CD14-positive monocyte (primary cell): ENCODE results near the gene DYRK3. TPM values are rescaled to one million over a fixed set of nuclear protein-coding genes. Genes with fewer than 3 reads are reported as not detected.
"Not testable (repeated sequence)": the region's sequence is repeated elsewhere in the genome, so short reads cannot be mapped to it uniquely, and the experiment has no call there.

Experiments
- DNase-seq, 3 donors: peaks; one replicate each; pipeline ENCODE4 v3.0.0-alpha.2; 2011 to 2022
- H2AFZ ChIP-seq: 2 replicates; pipeline ENCODE4 v1.6.0; 2012; ENCODE audit warnings: mild to moderate bottlenecking, low read depth, low read length, inconsistent platforms; ENCODE audit not compliant: insufficient read depth, poor library complexity, severe bottlenecking
- H3K27ac ChIP-seq, 2 donors: 1 replicate in 1 of 2; 2 replicates in 1 of 2; pipeline ENCODE4 v1.5.1; 2012 to 2013; ENCODE audit warnings: low read length in 2 of 2, control low read depth in 1 of 2, inconsistent platforms in 1 of 2, low read depth in 1 of 2, mild to moderate bottlenecking in 1 of 2
- H3K27me3 ChIP-seq, 2 donors: one replicate each; pipeline versions ENCODE4 v1.6.0 to v1.6.1; 2011 to 2013; ENCODE audit warnings: low read length in 2 of 2; ENCODE audit not compliant: control insufficient read depth in 2 of 2, insufficient read depth in 2 of 2
- H3K36me3 ChIP-seq, 2 donors: replicated peaks in 1 of 2; 1 replicate in 1 of 2; 2 replicates in 1 of 2; pipeline versions ENCODE4 v1.5.1 to v1.6.1; 2012 to 2013; ENCODE audit warnings: low read length in 2 of 2, control low read depth in 1 of 2, inconsistent platforms in 1 of 2, mild to moderate bottlenecking in 1 of 2; ENCODE audit not compliant: insufficient read depth in 2 of 2, control insufficient read depth in 1 of 2
- H3K4me1 ChIP-seq, 2 donors: 1 replicate in 1 of 2; 2 replicates in 1 of 2; pipeline versions ENCODE4 v1.5.1 to v1.6.1; 2012 to 2013; ENCODE audit warnings: low read length in 2 of 2, control low read depth in 1 of 2, inconsistent platforms in 1 of 2, mild to moderate bottlenecking in 1 of 2, moderate library complexity in 1 of 2; ENCODE audit not compliant: insufficient read depth in 2 of 2, control insufficient read depth in 1 of 2
- H3K4me2 ChIP-seq: replicated peaks from 2 replicates; pipeline ENCODE3; 2012; ENCODE audit warnings: low read length, moderate library complexity, mild to moderate bottlenecking; ENCODE audit not compliant: poor library complexity, severe bottlenecking; ENCODE audit errors: extremely low read depth
- H3K4me3 ChIP-seq, 3 experiments: fragments of 200-600 bp in 1 of 3; sonication (generic) in 1 of 3; replicated peaks in 1 of 3; 1 replicate in 2 of 3; 2 replicates in 1 of 3; pipeline ENCODE4 v1.5.1; 2011 to 2013; ENCODE audit warnings: low read length in 3 of 3, mild to moderate bottlenecking in 3 of 3, control low read depth in 2 of 3, low read depth in 2 of 3, inconsistent platforms in 1 of 3, moderate library complexity in 1 of 3
- H3K79me2 ChIP-seq: 2 replicates; pipeline ENCODE4 v1.6.0; 2012; ENCODE audit warnings: mild to moderate bottlenecking, control low read depth, inconsistent platforms, low read length, moderate library complexity; ENCODE audit not compliant: insufficient read depth
- H3K9ac ChIP-seq: 2 replicates; pipeline ENCODE4 v1.6.0; 2017; ENCODE audit warnings: low read length, mild to moderate bottlenecking; ENCODE audit not compliant: insufficient read depth, poor library complexity, severe bottlenecking
- H3K9me3 ChIP-seq, 2 donors: replicated peaks in 1 of 2; 1 replicate in 1 of 2; 2 replicates in 1 of 2; pipeline versions ENCODE4 v1.5.1 to v1.6.1; 2012 to 2013; ENCODE audit warnings: low read length in 2 of 2, control low read depth in 1 of 2; ENCODE audit not compliant: control insufficient read depth in 1 of 2, insufficient read depth in 1 of 2
- H4K20me1 ChIP-seq: 2 replicates; pipeline ENCODE4 v1.6.0; 2012; ENCODE audit warnings: mild to moderate bottlenecking, low read length, control low read depth, moderate library complexity; ENCODE audit not compliant: insufficient read depth
- H3K27ac Mint-ChIP-seq, 7 donors: one replicate each; pipeline ENCODE4 v1.8.0; 2020; ENCODE audit warnings: mild to moderate bottlenecking in 7 of 7, mixed read lengths in 7 of 7, moderate library complexity in 6 of 7, inconsistent platforms in 2 of 7
- H3K27me3 Mint-ChIP-seq, 3 donors: one replicate each; pipeline ENCODE4 v1.8.0; 2021 to 2022; ENCODE audit warnings: low read depth in 3 of 3, mild to moderate bottlenecking in 3 of 3, mixed read lengths in 3 of 3, moderate library complexity in 3 of 3, inconsistent platforms in 1 of 3
- H3K36me3 Mint-ChIP-seq, 2 donors: one replicate each; pipeline ENCODE4 v1.8.0; 2020; ENCODE audit warnings: mixed read lengths in 2 of 2, inconsistent platforms in 1 of 2, mild to moderate bottlenecking in 1 of 2
- H3K4me1 Mint-ChIP-seq: one replicate; pipeline ENCODE4 v1.8.0; 2020; ENCODE audit warnings: mild to moderate bottlenecking, mixed read lengths
- H3K4me3 Mint-ChIP-seq, 2 donors: one replicate each; pipeline ENCODE4 v1.8.0; 2020; ENCODE audit warnings: mild to moderate bottlenecking in 2 of 2, mixed read lengths in 2 of 2, moderate library complexity in 1 of 2
- H3K9me3 Mint-ChIP-seq, 7 donors: one replicate each; pipeline ENCODE4 v1.8.0; 2020 to 2022; ENCODE audit warnings: mixed read lengths in 7 of 7, mild to moderate bottlenecking in 6 of 7, moderate library complexity in 6 of 7, inconsistent platforms in 2 of 7
- CTCF ChIP-seq: fragments of 200-600 bp; IDR thresholded peaks from one replicate; pipeline ENCODE4 v1.8.0; 2022; ENCODE audit warnings: antibody characterized with exemption, mild to moderate bottlenecking
- WGBS: methylation state at CpG from one replicate; pipeline ENCODE4 v1.1.5; 2013; ENCODE audit warnings: missing lambda C conversion rate; ENCODE audit not compliant: insufficient coverage; 5-methylcytosine and 5-hydroxymethylcytosine counted together
- intact Hi-C, 2 donors: fragments of 100-400 bp; cut with micrococcal nuclease; formaldehyde crosslinking; loops; one replicate each; pipeline versions ENCODE4 v1.15.0 to v1.15.1; 2023
- polyA plus RNA-seq, 3 donors: library from polyadenylated mRNA; depleted of rRNA in 1 of 3; unstranded in 2 of 3; stranded (reverse) in 1 of 3; fragments of 300-500 nt in 2 of 3; fragments of >200 nt in 1 of 3; fragmentation: Illumina TruSeq in 2 of 3; gene quantifications; 1 replicate in 2 of 3; 2 replicates in 1 of 3; pipeline ENCODE4 v1.2.3, GENCODE V29; 2012 to 2021

DYRK3 gene
- polyA plus RNA-seq, 3 donors: 0.13 TPM; not detected in 2

GRCh38 chr1:206637605-206638004 lies 2.3 kb downstream of the DYRK3 start:
- H3K4me3 Mint-ChIP-seq: no peak overlapping the region
- peaks cover 11 to 34% (median 26%) of the 10 kb centered on the region in 3 donors for H3K27me3 Mint-ChIP-seq
- H3K9me3 Mint-ChIP-seq: no peaks in the 10 kb centered on the region
- Histone ChIP-seq H3K4me1 (peaks cover 16 to 22% of the 10 kb centered on the region in 2 donors), H3K27me3 (peaks cover 5 to 15% of the 10 kb centered on the region in 2 donors), H2AFZ (no peak overlapping the region), H3K27ac (no peak overlapping the region), H4K20me1 (no peaks in the 10 kb centered on the region), H3K4me2 (no peak overlapping the region), H3K36me3 (no peaks in the 10 kb centered on the region), H3K9ac (no peak overlapping the region), H3K4me3 (no peak overlapping the region), H3K79me2 (no peaks in the 10 kb centered on the region), H3K9me3 (no peaks in the 10 kb centered on the region)
- TF ChIP-seq CTCF: no peak
- intact Hi-C loops: loop anchor here (10.0 kb wide), 1 partner anchor 277 kb away; no protein-coding TSS in a partner anchor
- no peak for DNase-seq
- H3K36me3 Mint-ChIP-seq: no peaks in the 10 kb centered on the region
- peaks cover 17% of the 10 kb centered on the region for H3K4me1 Mint-ChIP-seq
- H3K27ac Mint-ChIP-seq: no peak overlapping the region

- peaks cover 13% of the 10 kb centered on the region for H3K4me1 Mint-ChIP-seq
- H3K9me3 Mint-ChIP-seq, H2AFZ ChIP-seq, DNase-seq, H3K9me3 ChIP-seq, H3K4me3 ChIP-seq, H3K27ac ChIP-seq, H3K36me3 Mint-ChIP-seq, H3K27ac Mint-ChIP-seq, H3K4me3 Mint-ChIP-seq, H3K4me2 ChIP-seq, H3K9ac ChIP-seq, H3K79me2 ChIP-seq, intact Hi-C loops, H4K20me1 ChIP-seq, H3K36me3 ChIP-seq, H3K27me3 ChIP-seq, H3K27me3 Mint-ChIP-seq: not testable (repeated sequence)
- no CpG with 5 or more reads among the region's 2 CpGs for WGBS
- peaks cover 15 to 18% of the 10 kb centered on the region in 2 donors for H3K4me1 ChIP-seq
Observed at GRCh38 chr1:206642074-206642473, 6.7 kb downstream of the DYRK3 start.
